ENCODE results near the gene HAO2. TPM values are rescaled to one million over a fixed set of nuclear protein-coding genes. Genes with fewer than 3 reads are reported as not detected.
A peak's percentile ranks its signal among the peaks of the same experiment; 100 is the strongest.

The HAO2 gene
- total RNA-seq, 2 donors from 2014 or later = not detected

DNA sequence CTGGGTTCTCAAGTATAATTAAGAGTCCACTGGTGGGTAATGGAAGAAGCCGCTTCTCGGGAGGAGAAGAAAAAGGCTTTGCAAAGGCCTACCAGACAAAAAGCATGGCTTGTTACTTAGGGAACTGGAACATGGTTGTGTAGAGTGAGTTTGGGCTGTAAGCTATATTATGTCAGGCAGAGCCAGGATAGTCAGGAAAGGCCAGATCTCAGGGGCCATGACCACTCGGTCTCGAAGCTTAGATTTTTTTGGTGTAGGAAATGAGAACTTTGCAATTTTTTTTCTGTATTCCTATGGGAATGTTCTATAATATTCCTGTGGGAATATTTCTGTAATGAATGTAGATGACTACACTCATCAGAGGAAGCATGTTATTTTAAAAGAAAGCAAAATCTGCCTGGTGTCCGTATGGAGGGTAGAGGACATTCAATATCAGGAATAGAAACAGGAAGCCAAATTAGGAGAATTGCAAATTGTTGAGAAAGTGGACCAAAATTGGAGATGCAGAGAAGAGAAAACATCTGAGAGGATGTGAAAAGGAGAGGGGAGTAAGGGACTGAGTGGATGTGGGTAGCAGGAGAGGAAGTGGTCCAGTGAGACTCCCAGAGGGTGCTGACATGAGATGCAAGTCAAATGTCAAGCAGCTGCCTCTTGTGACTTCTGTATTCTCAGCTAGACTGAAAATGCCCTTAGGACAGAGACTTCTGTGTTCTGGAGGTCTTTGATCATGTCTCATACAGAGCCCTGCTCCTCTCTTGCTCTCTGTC is 45.2 kb upstream of the HAO2 start:
- Mint-ChIP-seq H3K4me1 (peaks cover 36% of the 10 kb centered on the region), H3K9me3 (no peaks in the 10 kb centered on the region), H3K27ac (no peak overlapping the region), H3K27me3 (ENCODE audit: insufficient read depth) (peaks cover 14% of the 10 kb centered on the region), H3K36me3 (ENCODE audit: low read depth) (no peaks in the 10 kb centered on the region), H3K4me3 (no peak overlapping the region)
- H3K36me3 ChIP-seq (ENCODE audit: control insufficient read depth, insufficient read depth, low read length) = no peaks in the 10 kb centered on the region
- WGBS, 2 experiments (ENCODE audit: insufficient coverage in 1 of 2, insufficient read length in 1 of 2) = 93 to 97% methylated on average over 4 to 5 of the region's 5 CpGs
- DNase-seq = no peak
- no peak overlapping the region for H3K27ac ChIP-seq (ENCODE audit: low read depth, low read length)
- H3K9me3 ChIP-seq (ENCODE audit: control insufficient read depth, low read length) = no peaks in the 10 kb centered on the region
- TF ChIP-seq CTCF (conservative IDR thresholded peaks at IDR 0.05) = no peak
- H3K9ac ChIP-seq (ENCODE audit: extremely low read depth, low read length, poor library complexity, severe bottlenecking) = no peak overlapping the region
- peaks cover 11% of the 10 kb centered on the region for H3K4me1 ChIP-seq (ENCODE audit: control insufficient read depth, insufficient read depth, low read length)
- peaks cover 18% of the 10 kb centered on the region for H3K27me3 ChIP-seq (ENCODE audit: control insufficient read depth, insufficient read depth, low read length, poor library complexity, severe bottlenecking)
- H3K4me3 ChIP-seq (ENCODE audit: low read length) = no peak overlapping the region

- Histone ChIP-seq H3K36me3 (ENCODE audit: control insufficient read depth, insufficient read depth, low read length) (no peaks in the 10 kb centered on the region), H3K9me3 (ENCODE audit: control insufficient read depth, low read length) (no peaks in the 10 kb centered on the region), H3K27ac (ENCODE audit: low read depth, low read length) (no peak overlapping the region), H3K27me3 (ENCODE audit: control insufficient read depth, insufficient read depth, low read length, poor library complexity, severe bottlenecking) (peaks cover 18% of the 10 kb centered on the region), H3K9ac (ENCODE audit: extremely low read depth, low read length, poor library complexity, severe bottlenecking) (no peak overlapping the region), H3K4me1 (ENCODE audit: control insufficient read depth, insufficient read depth, low read length) (peaks cover 11% of the 10 kb centered on the region), H3K4me3 (ENCODE audit: low read length) (no peak overlapping the region)
- Mint-ChIP-seq H3K27ac (no peak overlapping the region), H3K27me3 (ENCODE audit: insufficient read depth) (peaks cover 14% of the 10 kb centered on the region), H3K4me3 (no peak overlapping the region), H3K4me1 (peaks cover 36% of the 10 kb centered on the region), H3K9me3 (no peaks in the 10 kb centered on the region), H3K36me3 (ENCODE audit: low read depth) (no peaks in the 10 kb centered on the region)
- DNase-seq = no peak
- WGBS, 2 experiments (ENCODE audit: insufficient coverage in 1 of 2, insufficient read length in 1 of 2) = 91% methylated on average over 1 of the region's 1 CpG; no CpG with 5 or more reads in 1 of the 2 experiments
- TF ChIP-seq CTCF (conservative IDR thresholded peaks at IDR 0.05) = no peak
Observed at GRCh38 chr1:119324198-119324597, 44.4 kb upstream of the HAO2 start.

- H3K4me3 ChIP-seq (ENCODE audit: low read length) = no peak overlapping the region
- TF ChIP-seq CTCF (conservative IDR thresholded peaks at IDR 0.05) = no peak
- H3K4me1 ChIP-seq (ENCODE audit: control insufficient read depth, insufficient read depth, low read length) = peaks cover 5% of the 10 kb centered on the region
- H3K4me1 Mint-ChIP-seq = peaks cover 28% of the 10 kb centered on the region
- H3K36me3 ChIP-seq (ENCODE audit: control insufficient read depth, insufficient read depth, low read length) = no peaks in the 10 kb centered on the region
- H3K9me3 ChIP-seq (ENCODE audit: control insufficient read depth, low read length) = no peaks in the 10 kb centered on the region
- no peak overlapping the region for H3K27ac Mint-ChIP-seq
- peaks cover 18% of the 10 kb centered on the region for H3K27me3 ChIP-seq (ENCODE audit: control insufficient read depth, insufficient read depth, low read length, poor library complexity, severe bottlenecking)
- peak; percentile 57 for DNase-seq
- H3K9ac ChIP-seq (ENCODE audit: extremely low read depth, low read length, poor library complexity, severe bottlenecking) = no peak overlapping the region
- no peak overlapping the region for H3K4me3 Mint-ChIP-seq
- peaks cover 14% of the 10 kb centered on the region for H3K27me3 Mint-ChIP-seq (ENCODE audit: insufficient read depth)
- no peak overlapping the region for H3K27ac ChIP-seq (ENCODE audit: low read depth, low read length)
- WGBS, 2 experiments (ENCODE audit: insufficient coverage in 1 of 2, insufficient read length in 1 of 2) = 54 to 67% methylated on average over 7 of the region's 7 CpGs
- no peaks in the 10 kb centered on the region for H3K36me3 Mint-ChIP-seq (ENCODE audit: low read depth)
- H3K9me3 Mint-ChIP-seq = no peaks in the 10 kb centered on the region
Observed at GRCh38 chr1:119326251-119326650, 42.3 kb upstream of the HAO2 start.

Data from endodermal cell (in vitro differentiated cells).